HS-27A (cell line): Measurements from ENCODE around the gene PPP2R5A.
"Not testable (repeated sequence)": the region's sequence is repeated elsewhere in the genome, so short reads cannot be mapped to it uniquely, and the experiment has no call there.

ENCODE experiments used
- DNase-seq: peaks from one replicate; pipeline ENCODE4 v3.0.0-alpha.2; 2012; ENCODE audit warnings: low read depth, missing footprints

PPP2R5A gene

GRCh38 chr1:212267460-212267859 is 17.8 kb upstream of the PPP2R5A start:
- no peak for DNase-seq

- no peak for DNase-seq
These were observed 15.9 kb upstream of the PPP2R5A start for GRCh38 chr1:212269306-212269705.

GRCh38 chr1:212270564-212270963 is 14.6 kb upstream of the PPP2R5A start:
- no peak for DNase-seq

GRCh38 chr1:212271234-212271633 is 14.0 kb upstream of the PPP2R5A start:
- no peak for DNase-seq

- DNase-seq, result no peak
These were observed 13.3 kb upstream of the PPP2R5A start for GRCh38 chr1:212271823-212272485.

- DNase-seq, result no peak
These were observed 3.6 kb upstream of the PPP2R5A start for GRCh38 chr1:212281590-212281989.

- DNase-seq, result no peak
These were observed 1.5 kb upstream of the PPP2R5A start for GRCh38 chr1:212283741-212284140.

GRCh38 chr1:212284332-212284743 is 872 bp upstream of the PPP2R5A start:
- no peak for DNase-seq

GRCh38 chr1:212285685-212286555 is 710 bp downstream of the PPP2R5A start:
- DNase-seq, result peak; percentile 24

- DNase-seq, result no peak
These were observed 1.4 kb downstream of the PPP2R5A start for GRCh38 chr1:212286556-212287131.

- DNase-seq, result no peak
These were observed 2.2 kb downstream of the PPP2R5A start for GRCh38 chr1:212287261-212287895.

GRCh38 chr1:212287995-212288394 is 2.8 kb downstream of the PPP2R5A start:
- not testable (repeated sequence) for DNase-seq

- DNase-seq, result peak; percentile 40
These were observed 3.4 kb downstream of the PPP2R5A start for GRCh38 chr1:212288615-212289014.

GRCh38 chr1:212289262-212290077 is 4.3 kb downstream of the PPP2R5A start:
- DNase-seq, result no peak

- DNase-seq, result no peak
These were observed 5.4 kb downstream of the PPP2R5A start for GRCh38 chr1:212290608-212291007.

- DNase-seq, result no peak
These were observed 6.4 kb downstream of the PPP2R5A start for GRCh38 chr1:212291505-212292134.

GRCh38 chr1:212292250-212293105 is 7.3 kb downstream of the PPP2R5A start:
- DNase-seq, result no peak

- no peak for DNase-seq
These were observed 8.4 kb downstream of the PPP2R5A start for GRCh38 chr1:212293579-212293978.

GRCh38 chr1:212294983-212295382 is 9.8 kb downstream of the PPP2R5A start:
- no peak for DNase-seq

- no peak for DNase-seq
These were observed 10.4 kb downstream of the PPP2R5A start for GRCh38 chr1:212295579-212295978.
